ENCODE measurements around the gene ABAT.

Gene ABAT

GRCh38 chr16:8674413-8675022, at the start of gene ABAT:
Gene ABAT (plus strand): TSS chr16:8674617. CDS start chr16:8735740, 61,123 bp downstream.
- peak; percentile 86 for DNase-seq

GRCh38 chr16:8625491-8626087, 48.8 kb upstream of the ABAT start:
- no peak for DNase-seq

- no peak for DNase-seq
These were observed 47.5 kb upstream of the ABAT start for GRCh38 chr16:8626946-8627345.

GRCh38 chr16:8627456-8627855, 47.0 kb upstream of the ABAT start:
- DNase-seq = no peak

- no peak for DNase-seq
These were observed 45.3 kb upstream of the ABAT start for GRCh38 chr16:8628981-8629725.

GRCh38 chr16:8630255-8630953, 44.0 kb upstream of the ABAT start:
- DNase-seq = no peak

GRCh38 chr16:8631373-8631772, 43.0 kb upstream of the ABAT start:
- no peak for DNase-seq

- no peak for DNase-seq
These were observed 42.5 kb upstream of the ABAT start for GRCh38 chr16:8631818-8632465.

- no peak for DNase-seq
These were observed 41.7 kb upstream of the ABAT start for GRCh38 chr16:8632675-8633182.

- DNase-seq = no peak
These were observed 39.3 kb upstream of the ABAT start for GRCh38 chr16:8634991-8635736.

GRCh38 chr16:8639694-8640093, 34.7 kb upstream of the ABAT start:
- DNase-seq = no peak

- no peak for DNase-seq
These were observed 32.7 kb upstream of the ABAT start for GRCh38 chr16:8641671-8642070.

- no peak for DNase-seq
These were observed 32.3 kb upstream of the ABAT start for GRCh38 chr16:8642146-8642545.

GRCh38 chr16:8644211-8645140, 29.9 kb upstream of the ABAT start:
- no peak for DNase-seq

GRCh38 chr16:8645141-8645521, 29.3 kb upstream of the ABAT start:
- DNase-seq = no peak

- no peak for DNase-seq
These were observed 28.6 kb upstream of the ABAT start for GRCh38 chr16:8645831-8646230.

- no peak for DNase-seq
These were observed 27.9 kb upstream of the ABAT start for GRCh38 chr16:8646326-8647053.

GRCh38 chr16:8647721-8648318, 26.6 kb upstream of the ABAT start:
- DNase-seq = no peak

GRCh38 chr16:8648877-8649276, 25.5 kb upstream of the ABAT start:
- DNase-seq = no peak

Data from activated naive CD4-positive, alpha-beta T cell treated with anti-CD3 and anti-CD28 coated beads, Interleukin-2, amount 50 U/mL, for 16 hours (primary cell).